Smooth muscle cell of the brain vasculature (primary cell): Measurements from ENCODE around the gene SPART.
"Not testable (repeated sequence)": the region's sequence is repeated elsewhere in the genome, so short reads cannot be mapped to it uniquely, and the experiment has no call there.

Experiments
- DNase-seq: peaks from one replicate; pipeline ENCODE4 v3.0.0-alpha.2; 2012; ENCODE audit warnings: low read depth, low spot score

Gene SPART

GRCh38 chr13:36354842-36355623 is 8.8 kb upstream of the SPART start:
- DNase-seq = no peak

- DNase-seq = no peak
These were observed 6.8 kb upstream of the SPART start for GRCh38 chr13:36353001-36353400.

DNA sequence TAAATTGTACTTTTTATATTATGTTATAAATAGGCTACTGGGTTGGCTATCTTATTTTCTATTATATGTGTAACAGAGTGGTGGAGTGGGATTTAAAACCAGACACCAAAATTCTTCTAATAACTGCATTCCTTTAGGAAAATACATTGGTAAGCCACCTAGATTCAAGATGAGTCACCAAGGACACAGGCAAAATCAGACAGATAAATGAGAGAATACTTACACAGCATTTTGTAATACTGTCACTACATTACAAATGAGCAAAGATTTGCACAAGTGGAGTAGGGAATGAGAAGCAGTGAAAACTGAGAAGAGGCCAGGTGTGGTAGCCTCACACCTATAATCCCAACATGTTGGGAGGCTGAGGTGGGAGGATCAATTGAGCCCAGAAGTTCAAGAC is 6.2 kb upstream of the SPART start:
- DNase-seq = no peak

DNA sequence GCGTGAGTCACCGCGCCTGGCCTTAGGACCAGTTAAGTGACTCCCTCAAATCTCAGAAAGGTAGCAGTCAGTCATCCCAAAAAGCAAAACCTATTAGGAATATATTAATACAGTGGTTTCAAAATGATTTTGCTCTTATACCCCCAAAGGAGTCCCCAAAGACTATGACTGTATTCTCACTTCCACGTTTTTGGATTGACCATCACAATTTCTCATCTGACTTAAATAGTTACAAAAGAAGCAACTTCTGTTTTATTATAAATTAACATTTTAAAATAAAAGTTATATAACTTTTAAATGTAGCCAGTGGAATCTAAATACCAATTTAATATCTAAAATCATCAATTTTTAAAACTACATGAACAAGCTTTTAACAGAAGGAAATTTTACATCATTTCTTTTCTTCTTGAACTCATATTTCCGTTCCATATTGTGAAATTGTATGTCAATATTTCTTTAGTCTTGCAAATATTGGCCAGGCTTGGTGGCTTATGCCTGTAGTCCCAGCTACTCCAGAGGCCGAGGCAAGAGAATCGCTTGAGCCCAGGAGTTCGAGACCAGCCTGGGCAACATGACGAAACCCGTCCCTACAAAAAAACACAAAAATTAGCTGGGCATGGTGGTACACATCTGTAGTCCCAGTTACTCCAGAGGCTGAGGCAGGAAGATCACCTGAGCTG is 1.5 kb upstream of the SPART start:
- DNase-seq = no peak

DNA sequence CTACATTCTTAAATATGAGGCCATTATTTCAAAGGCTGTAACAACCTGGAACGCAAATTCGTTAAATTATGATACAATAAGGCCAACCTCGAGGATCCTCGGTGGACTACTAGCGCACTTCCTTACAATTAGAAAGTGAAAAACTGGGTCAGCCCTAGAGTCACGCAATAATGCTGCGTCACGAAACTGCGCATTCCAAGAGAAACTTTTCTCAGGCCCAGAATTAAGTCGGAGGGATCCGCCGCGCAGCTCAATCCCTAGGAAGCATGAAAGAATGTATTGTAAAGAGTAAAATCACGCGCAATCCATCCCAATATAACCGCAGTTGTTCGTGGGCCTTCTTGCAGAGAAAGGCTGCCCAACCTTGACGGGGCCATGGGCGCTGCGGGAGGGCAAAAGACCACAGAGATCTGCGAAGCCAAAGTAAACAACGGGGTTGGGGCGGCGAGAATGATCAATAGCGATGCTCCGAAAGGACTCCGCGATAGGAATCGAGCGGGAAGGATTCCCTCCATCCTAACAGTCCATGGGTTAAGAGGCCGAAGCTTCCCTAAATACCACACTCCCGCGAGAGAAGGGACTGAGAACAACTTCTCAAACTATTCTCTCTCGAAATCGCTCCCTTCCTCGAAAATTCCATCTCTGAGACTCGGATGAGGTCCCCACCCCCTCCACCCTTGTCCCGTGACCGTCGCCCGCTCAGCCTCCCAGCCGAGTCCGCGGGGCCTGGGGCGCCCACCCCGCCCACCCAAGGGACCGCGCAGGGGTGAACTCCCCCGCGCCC is 564 bp downstream of the SPART start:
- peak; percentile 51 for DNase-seq

GRCh38 chr13:36344886-36345437 is 1.2 kb downstream of the SPART start:
- no peak for DNase-seq

DNA sequence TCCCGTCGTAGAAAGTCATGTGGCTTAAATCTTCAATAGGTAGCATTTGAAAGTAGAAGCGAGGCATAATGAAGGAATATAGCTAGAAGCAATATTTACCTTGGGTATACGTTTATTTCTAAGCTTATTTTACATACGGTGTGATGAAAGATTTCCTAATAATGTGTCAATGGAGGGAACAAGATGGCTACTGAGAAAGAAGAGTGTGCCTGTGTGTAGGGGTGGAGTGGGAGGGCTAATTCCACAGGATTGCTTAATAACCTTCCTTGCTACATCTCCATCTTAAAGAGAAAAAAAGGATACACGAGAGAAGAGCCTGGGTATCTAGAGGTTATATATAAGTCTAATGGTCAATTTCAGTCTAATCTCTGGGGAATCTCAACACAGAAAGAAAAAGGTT is 2.0 kb downstream of the SPART start:
- no peak for DNase-seq

GRCh38 chr13:36343766-36344165 is 2.4 kb downstream of the SPART start:
- no peak for DNase-seq

DNA sequence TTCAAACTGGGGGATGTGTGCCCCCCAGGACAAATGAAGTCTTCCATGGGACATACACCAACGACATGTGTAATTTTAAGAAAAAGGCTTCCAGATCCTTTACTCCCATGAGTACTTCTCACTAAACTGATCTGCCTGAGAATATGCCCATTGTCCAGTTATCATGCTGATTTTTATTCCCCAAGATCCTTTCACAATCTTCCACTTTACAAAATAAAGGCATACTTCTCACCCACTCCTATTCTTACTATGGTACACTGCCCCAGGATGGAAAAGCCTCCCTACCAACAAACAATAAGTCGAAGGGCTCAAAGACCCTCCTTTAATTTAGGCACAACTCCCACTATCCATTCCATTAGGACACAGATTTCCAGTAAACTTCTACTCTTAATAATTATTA is 3.5 kb downstream of the SPART start:
- DNase-seq = no peak

- no peak for DNase-seq
These were observed 4.5 kb downstream of the SPART start for GRCh38 chr13:36341718-36342117.

DNA sequence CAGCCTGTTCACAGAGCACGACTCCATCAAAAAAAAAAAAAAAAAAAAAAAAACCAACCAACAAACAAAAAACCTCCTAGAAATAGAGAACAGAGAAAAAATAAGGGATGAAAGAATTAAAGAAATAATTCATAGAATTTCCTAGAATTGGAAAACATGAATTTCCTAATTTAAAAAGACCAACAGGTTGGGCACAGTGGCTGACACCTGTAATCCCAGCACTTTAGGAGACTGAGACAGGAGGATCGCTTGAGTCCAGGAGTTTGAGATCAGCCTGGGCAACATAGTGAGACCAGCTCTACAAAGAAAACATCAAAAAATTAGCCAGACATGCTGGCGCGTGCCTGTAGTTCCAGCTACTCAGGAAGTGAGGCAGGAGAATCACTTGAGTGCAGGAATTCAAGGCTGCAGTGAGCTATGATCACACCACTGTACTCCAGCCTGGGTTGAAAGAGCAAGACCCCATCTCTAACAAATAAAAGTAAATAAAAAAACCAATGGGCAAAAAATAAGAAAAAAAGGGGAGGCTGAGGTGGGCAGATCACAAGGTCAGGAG is 6.5 kb downstream of the SPART start:
- DNase-seq = no peak

- no peak for DNase-seq
These were observed 8.1 kb downstream of the SPART start for GRCh38 chr13:36337938-36338641.

- DNase-seq = no peak
These were observed 13.2 kb downstream of the SPART start for GRCh38 chr13:36332986-36333385.

GRCh38 chr13:36332255-36332654 is 13.9 kb downstream of the SPART start:
- DNase-seq = not testable (repeated sequence)

GRCh38 chr13:36331280-36331679 is 14.9 kb downstream of the SPART start:
- no peak for DNase-seq

GRCh38 chr13:36329361-36329760 is 16.8 kb downstream of the SPART start:
- DNase-seq = no peak

DNA sequence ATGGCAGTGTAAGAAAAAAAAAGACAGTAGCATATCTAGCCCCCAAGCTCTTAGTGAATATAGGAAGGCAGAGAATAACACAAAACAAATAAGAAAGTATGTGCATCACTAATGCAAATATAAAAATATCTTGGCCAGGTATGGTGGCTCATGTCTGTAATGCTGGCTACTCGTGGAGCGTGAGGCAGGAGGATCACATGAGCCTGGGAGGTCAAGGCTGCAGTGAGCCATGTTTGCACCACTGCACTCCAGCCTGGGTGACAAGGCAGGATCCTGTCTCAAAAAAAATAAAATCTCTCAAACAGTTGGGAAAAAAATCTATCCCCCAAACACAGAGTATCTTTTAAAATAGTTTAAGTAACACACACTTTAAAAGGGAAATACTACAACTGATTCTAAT is 17.4 kb downstream of the SPART start:
- DNase-seq = no peak

DNA sequence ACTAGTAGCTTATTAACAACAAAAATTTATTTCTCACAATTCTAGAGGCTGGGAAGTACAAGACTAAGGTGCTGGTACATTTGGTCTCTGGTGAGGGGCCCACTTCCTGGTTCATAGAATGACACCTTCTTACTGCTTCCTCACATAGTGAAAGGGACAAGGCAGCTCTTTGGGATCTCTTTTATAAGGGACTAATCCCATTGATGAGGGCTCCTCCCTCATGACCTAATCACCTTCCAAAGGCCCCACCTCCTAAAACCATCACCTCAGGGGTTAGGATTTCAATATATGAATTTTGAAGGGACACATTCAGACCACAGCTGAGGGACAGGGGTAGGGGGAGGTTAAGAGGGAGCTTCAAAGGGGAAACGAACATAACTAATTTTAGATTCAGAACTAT is 20.3 kb downstream of the SPART start:
- DNase-seq = no peak

DNA sequence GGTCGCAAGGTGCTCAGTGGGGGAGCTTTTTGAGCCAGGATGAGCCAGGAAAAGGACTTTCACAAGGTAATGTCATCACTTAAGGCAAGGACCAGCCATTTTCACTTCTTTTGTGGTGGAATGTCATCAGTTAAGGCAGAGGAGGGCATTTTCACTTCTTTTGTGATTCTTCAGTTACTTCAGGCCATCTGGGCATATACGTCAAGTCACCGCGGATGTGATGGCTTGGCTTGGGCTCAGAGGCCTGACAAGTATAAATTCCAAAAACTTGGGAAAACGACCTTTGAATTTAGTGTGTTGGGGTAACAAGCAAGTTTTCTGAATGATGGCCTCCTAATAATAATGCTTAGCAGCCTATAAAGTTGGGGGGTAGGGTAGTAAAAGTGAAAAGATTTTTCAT is 21.3 kb downstream of the SPART start:
- not testable (repeated sequence) for DNase-seq

DNA sequence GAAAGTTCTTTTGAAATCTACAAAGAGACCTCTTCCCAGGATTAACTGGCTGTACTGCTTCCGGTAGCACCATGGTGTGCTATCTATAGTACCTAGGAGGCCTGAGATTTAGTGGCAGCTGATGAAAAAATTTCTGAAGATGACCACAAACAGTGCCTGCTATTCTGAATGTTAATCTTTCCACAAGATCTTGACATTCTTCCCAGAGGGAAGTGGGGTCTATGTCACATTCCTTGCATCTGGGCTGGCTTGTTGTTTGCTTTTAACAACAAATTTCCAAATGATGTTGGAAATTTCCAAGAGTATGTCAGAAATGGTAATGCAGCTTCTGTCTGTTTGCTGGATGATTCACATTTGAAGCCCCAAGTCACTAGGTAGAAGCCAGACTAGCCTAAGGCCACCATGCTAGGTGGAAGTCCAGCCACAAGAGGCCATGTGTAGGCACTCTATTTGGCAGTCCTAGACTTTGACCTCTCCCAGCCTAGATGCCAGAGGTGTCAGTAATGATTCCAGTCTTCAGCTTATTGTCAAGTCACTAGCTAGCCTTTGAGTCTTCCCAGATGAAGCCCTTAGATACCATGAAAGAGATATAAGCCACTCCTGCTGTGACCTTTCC is 22.1 kb downstream of the SPART start:
- no peak for DNase-seq

- no peak for DNase-seq
These were observed 22.8 kb downstream of the SPART start for GRCh38 chr13:36323408-36323807.
